Measurements from ENCODE around the gene POU6F2.

The POU6F2 gene

GRCh38 chr7:39504963-39505362 is 527.3 kb downstream of the POU6F2 start:
- Histone ChIP-seq H3K4me1 (ENCODE audit: control insufficient read depth, insufficient read depth, low read length, poor library complexity, severe bottlenecking) (no peaks in the 10 kb centered on the region), H3K9me3 (ENCODE audit: control insufficient read depth, low read length) (no peaks in the 10 kb centered on the region), H3K27me3 (replicated peaks; ENCODE audit: control insufficient read depth, insufficient read depth, low read length, poor library complexity, severe bottlenecking) (no peaks in the 10 kb centered on the region), H3K27ac (ENCODE audit: insufficient read depth, low read length, poor library complexity, severe bottlenecking) (no peak overlapping the region), H3K4me3 (ENCODE audit: insufficient read depth, low read depth, low read length, poor library complexity, severe bottlenecking) (no peak overlapping the region), H3K36me3 (ENCODE audit: control insufficient read depth, insufficient read depth, low read length) (no peaks in the 10 kb centered on the region)
- DNase-seq = no peak

GRCh38 chr7:39507866-39508551 is 530.3 kb downstream of the POU6F2 start:
- Histone ChIP-seq H3K9me3 (ENCODE audit: control insufficient read depth, low read length) (no peaks in the 10 kb centered on the region), H3K27ac (ENCODE audit: insufficient read depth, low read length, poor library complexity, severe bottlenecking) (no peak overlapping the region), H3K36me3 (ENCODE audit: control insufficient read depth, insufficient read depth, low read length) (no peaks in the 10 kb centered on the region), H3K4me1 (ENCODE audit: control insufficient read depth, insufficient read depth, low read length, poor library complexity, severe bottlenecking) (no peaks in the 10 kb centered on the region), H3K27me3 (replicated peaks; ENCODE audit: control insufficient read depth, insufficient read depth, low read length, poor library complexity, severe bottlenecking) (no peaks in the 10 kb centered on the region), H3K4me3 (ENCODE audit: insufficient read depth, low read depth, low read length, poor library complexity, severe bottlenecking) (no peak overlapping the region)
- no peak for DNase-seq

GRCh38 chr7:39509436-39509835 is 531.7 kb downstream of the POU6F2 start:
- Histone ChIP-seq H3K4me3 (ENCODE audit: insufficient read depth, low read depth, low read length, poor library complexity, severe bottlenecking) (no peak overlapping the region), H3K4me1 (ENCODE audit: control insufficient read depth, insufficient read depth, low read length, poor library complexity, severe bottlenecking) (no peaks in the 10 kb centered on the region), H3K36me3 (ENCODE audit: control insufficient read depth, insufficient read depth, low read length) (no peaks in the 10 kb centered on the region), H3K27me3 (replicated peaks; ENCODE audit: control insufficient read depth, insufficient read depth, low read length, poor library complexity, severe bottlenecking) (no peaks in the 10 kb centered on the region), H3K27ac (ENCODE audit: insufficient read depth, low read length, poor library complexity, severe bottlenecking) (no peak overlapping the region), H3K9me3 (ENCODE audit: control insufficient read depth, low read length) (no peaks in the 10 kb centered on the region)
- no peak for DNase-seq

- Histone ChIP-seq H3K27ac (ENCODE audit: insufficient read depth, low read length, poor library complexity, severe bottlenecking) (no peak overlapping the region), H3K27me3 (replicated peaks; ENCODE audit: control insufficient read depth, insufficient read depth, low read length, poor library complexity, severe bottlenecking) (no peaks in the 10 kb centered on the region), H3K4me1 (ENCODE audit: control insufficient read depth, insufficient read depth, low read length, poor library complexity, severe bottlenecking) (no peaks in the 10 kb centered on the region), H3K36me3 (ENCODE audit: control insufficient read depth, insufficient read depth, low read length) (no peaks in the 10 kb centered on the region), H3K9me3 (ENCODE audit: control insufficient read depth, low read length) (no peaks in the 10 kb centered on the region), H3K4me3 (ENCODE audit: insufficient read depth, low read depth, low read length, poor library complexity, severe bottlenecking) (no peak overlapping the region)
- DNase-seq = no peak
Measured at GRCh38 chr7:39509912-39510311, 532.2 kb downstream of the POU6F2 start.

GRCh38 chr7:39510864-39511354 is 533.2 kb downstream of the POU6F2 start:
- Histone ChIP-seq H3K4me3 (ENCODE audit: insufficient read depth, low read depth, low read length, poor library complexity, severe bottlenecking) (no peak overlapping the region), H3K27ac (ENCODE audit: insufficient read depth, low read length, poor library complexity, severe bottlenecking) (no peak overlapping the region), H3K4me1 (ENCODE audit: control insufficient read depth, insufficient read depth, low read length, poor library complexity, severe bottlenecking) (no peaks in the 10 kb centered on the region), H3K27me3 (replicated peaks; ENCODE audit: control insufficient read depth, insufficient read depth, low read length, poor library complexity, severe bottlenecking) (no peaks in the 10 kb centered on the region), H3K9me3 (ENCODE audit: control insufficient read depth, low read length) (no peaks in the 10 kb centered on the region), H3K36me3 (ENCODE audit: control insufficient read depth, insufficient read depth, low read length) (no peaks in the 10 kb centered on the region)
- DNase-seq = no peak

GRCh38 chr7:39515534-39516228 is 538.0 kb downstream of the POU6F2 start:
- no peak for DNase-seq
- H3K4me1 ChIP-seq (ENCODE audit: control insufficient read depth, insufficient read depth, low read length, poor library complexity, severe bottlenecking) = no peaks in the 10 kb centered on the region
- H3K36me3 ChIP-seq (ENCODE audit: control insufficient read depth, insufficient read depth, low read length) = no peaks in the 10 kb centered on the region
- no peaks in the 10 kb centered on the region for H3K27me3 ChIP-seq (replicated peaks; ENCODE audit: control insufficient read depth, insufficient read depth, low read length, poor library complexity, severe bottlenecking)
- no peak overlapping the region for H3K27ac ChIP-seq (ENCODE audit: insufficient read depth, low read length, poor library complexity, severe bottlenecking)
- no peaks in the 10 kb centered on the region for H3K9me3 ChIP-seq (ENCODE audit: control insufficient read depth, low read length)
- no peak overlapping the region for H3K4me3 ChIP-seq (ENCODE audit: insufficient read depth, low read depth, low read length, poor library complexity, severe bottlenecking)

GRCh38 chr7:39516498-39516897 is 538.8 kb downstream of the POU6F2 start:
- H3K4me3 ChIP-seq (ENCODE audit: insufficient read depth, low read depth, low read length, poor library complexity, severe bottlenecking) = no peak overlapping the region
- no peak for DNase-seq
- H3K36me3 ChIP-seq (ENCODE audit: control insufficient read depth, insufficient read depth, low read length) = no peaks in the 10 kb centered on the region
- H3K27ac ChIP-seq (ENCODE audit: insufficient read depth, low read length, poor library complexity, severe bottlenecking) = no peak overlapping the region
- no peaks in the 10 kb centered on the region for H3K4me1 ChIP-seq (ENCODE audit: control insufficient read depth, insufficient read depth, low read length, poor library complexity, severe bottlenecking)
- no peaks in the 10 kb centered on the region for H3K9me3 ChIP-seq (ENCODE audit: control insufficient read depth, low read length)
- H3K27me3 ChIP-seq (replicated peaks; ENCODE audit: control insufficient read depth, insufficient read depth, low read length, poor library complexity, severe bottlenecking) = no peaks in the 10 kb centered on the region

GRCh38 chr7:39517240-39517639 is 539.5 kb downstream of the POU6F2 start:
- no peaks in the 10 kb centered on the region for H3K4me1 ChIP-seq (ENCODE audit: control insufficient read depth, insufficient read depth, low read length, poor library complexity, severe bottlenecking)
- no peak overlapping the region for H3K27ac ChIP-seq (ENCODE audit: insufficient read depth, low read length, poor library complexity, severe bottlenecking)
- no peak overlapping the region for H3K4me3 ChIP-seq (ENCODE audit: insufficient read depth, low read depth, low read length, poor library complexity, severe bottlenecking)
- H3K27me3 ChIP-seq (replicated peaks; ENCODE audit: control insufficient read depth, insufficient read depth, low read length, poor library complexity, severe bottlenecking) = no peaks in the 10 kb centered on the region
- H3K36me3 ChIP-seq (ENCODE audit: control insufficient read depth, insufficient read depth, low read length) = no peaks in the 10 kb centered on the region
- no peak for DNase-seq
- H3K9me3 ChIP-seq (ENCODE audit: control insufficient read depth, low read length) = no peaks in the 10 kb centered on the region
